WI38 (cell line): ENCODE measurements around the gene MGMT.

ENCODE experiments used
- H3K4me3 ChIP-seq: 2 replicates; pipeline ENCODE4 v1.5.1; 2011; ENCODE audit warnings: low read depth, mild to moderate bottlenecking, control low read depth, low read length
- CTCF ChIP-seq: IDR thresholded peaks from 2 replicates; pipeline ENCODE4 v1.5.1; 2012; ENCODE audit warnings: low read depth, mild to moderate bottlenecking, control low read depth, low read length

Gene MGMT

GRCh38 chr10:129670124-129670523 is 203.1 kb downstream of the MGMT start:
- TF ChIP-seq CTCF: no peak
- H3K4me3 ChIP-seq: no peak overlapping the region

GRCh38 chr10:129673292-129673691 is 206.3 kb downstream of the MGMT start:
- H3K4me3 ChIP-seq: no peak overlapping the region
- no peak for TF ChIP-seq CTCF

GRCh38 chr10:129675027-129675769 is 208.2 kb downstream of the MGMT start:
- H3K4me3 ChIP-seq: no peak overlapping the region
- no peak for TF ChIP-seq CTCF

GRCh38 chr10:129676014-129676413 is 209.0 kb downstream of the MGMT start:
- no peak overlapping the region for H3K4me3 ChIP-seq
- no peak for TF ChIP-seq CTCF

GRCh38 chr10:129677377-129677927 is 210.4 kb downstream of the MGMT start:
- no peak overlapping the region for H3K4me3 ChIP-seq
- TF ChIP-seq CTCF: no peak

- TF ChIP-seq CTCF: no peak
- H3K4me3 ChIP-seq: no peak overlapping the region
These were observed 211.1 kb downstream of the MGMT start for GRCh38 chr10:129678186-129678585.

GRCh38 chr10:129679207-129679606 is 212.2 kb downstream of the MGMT start:
- no peak overlapping the region for H3K4me3 ChIP-seq
- no peak for TF ChIP-seq CTCF
